Measurements from ENCODE around the gene FAIM2.
"Not testable (repeated sequence)": the region's sequence is repeated elsewhere in the genome, so short reads cannot be mapped to it uniquely, and the experiment has no call there.

FAIM2 gene

DNA sequence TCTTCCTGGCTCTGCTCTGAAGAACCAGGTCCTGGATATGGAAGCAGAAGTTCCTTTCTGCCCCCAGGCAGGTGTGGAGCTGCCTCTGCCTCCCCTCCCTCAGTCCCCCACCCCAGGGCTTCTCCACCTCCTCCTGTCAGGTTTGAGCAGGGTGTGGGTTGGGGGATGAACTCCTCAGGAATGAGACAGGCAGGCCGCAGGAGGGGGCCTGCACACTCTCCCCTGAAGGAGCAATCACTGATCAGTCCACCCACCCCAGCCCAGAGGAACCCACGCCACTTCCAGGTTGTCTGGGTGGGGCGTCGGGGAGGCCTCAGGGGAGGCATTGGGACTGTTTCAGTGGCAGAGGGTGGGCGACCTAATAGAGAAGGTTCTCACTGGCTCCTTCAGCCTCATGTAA lies 26.6 kb downstream of the FAIM2 start:
- Mint-ChIP-seq H3K36me3 (no peaks in the 10 kb centered on the region), H3K27ac (no peak overlapping the region), H3K27me3 (peaks cover 8 to 9% of the 10 kb centered on the region in 2 donors), H3K4me1 (no peaks in the 10 kb centered on the region), H3K9me3 (peaks cover 12 to 20% of the 10 kb centered on the region in 2 donors), H3K4me3 (no peak overlapping the region)
- no peak for DNase-seq
- ATAC-seq (replicated peaks) = no peak

DNA sequence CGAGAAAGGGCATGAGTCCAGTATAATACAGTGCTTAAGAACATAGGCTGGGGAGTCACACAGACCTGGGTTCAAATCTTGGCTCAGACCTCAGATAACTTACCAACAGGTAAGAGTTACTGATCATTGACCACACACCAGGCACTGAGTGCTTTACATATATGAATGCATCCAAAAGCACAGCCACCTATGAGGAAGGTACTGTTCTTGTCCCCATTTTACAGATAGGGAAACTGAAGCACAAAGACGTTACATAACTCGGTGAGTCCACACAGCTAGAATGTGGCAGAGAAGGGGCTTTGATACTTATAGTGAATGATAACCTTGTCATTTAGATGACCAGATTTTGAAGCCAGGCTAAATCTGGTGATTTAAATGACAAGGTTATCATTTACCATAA lies 27.6 kb downstream of the FAIM2 start:
- peaks cover 12 to 20% of the 10 kb centered on the region in 2 donors for H3K9me3 Mint-ChIP-seq
- H3K4me3 Mint-ChIP-seq = no peak overlapping the region
- ATAC-seq (replicated peaks) = no peak
- H3K27ac Mint-ChIP-seq = no peak overlapping the region
- H3K4me1 Mint-ChIP-seq = no peaks in the 10 kb centered on the region
- DNase-seq = no peak
- no peaks in the 10 kb centered on the region for H3K36me3 Mint-ChIP-seq
- H3K27me3 Mint-ChIP-seq = peaks cover 8 to 9% of the 10 kb centered on the region in 2 donors

DNA sequence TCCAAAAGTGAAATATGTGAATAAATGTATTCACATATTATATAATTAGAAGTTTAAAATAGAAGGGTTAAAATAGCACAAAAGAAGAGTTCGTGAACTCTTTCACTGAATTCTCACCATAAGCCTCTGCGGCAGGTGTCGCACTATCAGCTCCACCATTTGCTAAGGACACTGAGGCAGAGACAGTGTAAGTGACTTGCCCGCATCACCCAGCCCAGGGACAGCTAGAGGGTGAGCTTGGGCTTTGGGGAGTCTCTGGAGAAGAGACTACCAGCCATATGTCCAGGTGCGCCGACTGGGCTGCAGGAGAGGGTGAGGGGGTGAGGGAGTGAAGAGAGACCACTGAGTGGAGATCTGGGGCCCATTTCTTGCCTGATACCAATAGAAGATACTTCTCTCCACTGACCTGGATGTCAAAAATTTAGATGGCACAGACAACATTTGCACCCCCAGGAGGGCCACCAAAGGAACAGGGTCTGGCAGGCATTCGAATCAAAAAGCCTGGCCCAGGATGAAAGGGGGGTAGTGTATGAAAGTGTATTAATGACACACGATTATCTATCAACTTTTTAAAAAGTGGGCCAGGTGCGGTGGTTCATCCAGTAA lies 28.5 kb downstream of the FAIM2 start:
- DNase-seq (no peak), ATAC-seq (replicated peaks) (no peak)
- Mint-ChIP-seq H3K27ac (no peak overlapping the region), H3K4me1 (no peaks in the 10 kb centered on the region), H3K27me3 (peaks cover 8 to 10% of the 10 kb centered on the region in 2 donors), H3K4me3 (no peak overlapping the region), H3K36me3 (no peaks in the 10 kb centered on the region), H3K9me3 (peaks cover 12 to 20% of the 10 kb centered on the region in 2 donors)

DNA sequence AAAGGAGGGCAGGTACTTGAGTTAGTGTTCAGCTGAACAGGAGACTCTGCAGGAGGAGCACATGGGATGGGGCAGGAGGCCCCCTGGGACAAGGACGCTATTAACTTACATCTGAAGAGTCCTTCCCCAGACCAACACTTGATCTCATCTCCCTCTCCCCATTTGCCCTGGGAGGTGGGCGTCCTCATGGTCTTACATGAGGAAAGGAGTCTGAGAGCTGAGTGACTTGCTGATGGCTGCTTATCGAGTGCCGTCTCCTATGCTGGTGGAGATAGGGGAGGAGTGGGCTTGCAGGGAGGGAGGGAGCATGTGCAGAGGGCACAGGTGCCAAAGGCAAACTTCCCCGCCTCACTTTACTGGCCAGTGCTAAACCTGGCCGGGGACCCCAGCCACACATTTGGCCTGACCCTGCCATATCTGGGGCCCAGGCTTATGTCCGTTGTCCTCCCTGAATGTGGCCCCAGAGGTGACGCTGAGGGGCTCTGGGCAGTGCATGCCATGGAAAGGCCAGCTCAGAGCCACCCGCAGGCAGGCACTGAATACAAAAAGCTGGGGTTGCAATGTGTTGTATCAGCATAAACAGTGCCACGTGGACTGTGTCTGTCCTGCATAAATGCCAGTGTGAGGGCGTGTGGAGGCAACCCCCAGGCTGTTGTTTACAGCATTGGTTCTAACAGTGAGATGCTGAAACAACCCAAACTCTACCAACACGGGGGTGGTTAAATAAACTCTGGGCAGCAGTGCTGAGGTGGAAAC lies 29.4 kb downstream of the FAIM2 start:
- DNase-seq (no peak), ATAC-seq (replicated peaks) (no peak)
- Mint-ChIP-seq H3K27me3 (peaks cover 8 to 13% of the 10 kb centered on the region in 2 donors), H3K4me3 (no peak overlapping the region), H3K36me3 (no peaks in the 10 kb centered on the region), H3K27ac (no peak overlapping the region), H3K4me1 (no peaks in the 10 kb centered on the region), H3K9me3 (peaks cover 12 to 13% of the 10 kb centered on the region in 2 donors)

DNA sequence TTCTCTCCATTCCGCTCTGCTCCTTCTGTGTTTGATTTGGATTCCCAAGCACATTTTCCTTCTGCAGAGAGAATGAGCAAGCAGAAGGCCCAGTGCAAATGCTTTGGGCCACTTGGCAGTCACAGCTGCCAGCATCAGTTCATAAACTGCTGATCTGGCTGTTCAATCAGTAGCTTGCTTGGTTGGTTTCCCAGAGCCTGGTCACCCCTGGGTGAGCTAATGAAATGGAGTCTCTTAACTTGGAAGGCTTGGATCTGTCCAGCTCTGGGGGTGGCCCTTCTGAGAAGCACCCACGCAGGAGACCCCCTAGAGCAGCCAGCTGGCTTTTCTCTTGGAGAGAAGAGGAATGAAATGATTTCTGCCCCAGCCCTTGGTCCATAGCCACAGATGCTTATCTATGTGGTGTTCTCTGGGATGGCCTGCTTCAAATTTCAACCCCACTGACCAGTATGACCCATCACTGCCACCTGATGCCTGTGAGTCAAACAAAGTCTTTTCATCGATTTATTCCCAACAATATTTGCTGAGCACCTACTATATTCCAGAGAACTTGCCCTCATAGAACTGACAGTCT lies 30.3 kb downstream of the FAIM2 start:
- Mint-ChIP-seq H3K4me3 (no peak overlapping the region), H3K36me3 (no peaks in the 10 kb centered on the region), H3K4me1 (no peaks in the 10 kb centered on the region), H3K9me3 (peaks cover 4 to 6% of the 10 kb centered on the region in 2 donors), H3K27ac (no peak overlapping the region), H3K27me3 (peaks cover 8 to 13% of the 10 kb centered on the region in 2 donors)
- ATAC-seq (replicated peaks) (no peak), DNase-seq (no peak)

DNA sequence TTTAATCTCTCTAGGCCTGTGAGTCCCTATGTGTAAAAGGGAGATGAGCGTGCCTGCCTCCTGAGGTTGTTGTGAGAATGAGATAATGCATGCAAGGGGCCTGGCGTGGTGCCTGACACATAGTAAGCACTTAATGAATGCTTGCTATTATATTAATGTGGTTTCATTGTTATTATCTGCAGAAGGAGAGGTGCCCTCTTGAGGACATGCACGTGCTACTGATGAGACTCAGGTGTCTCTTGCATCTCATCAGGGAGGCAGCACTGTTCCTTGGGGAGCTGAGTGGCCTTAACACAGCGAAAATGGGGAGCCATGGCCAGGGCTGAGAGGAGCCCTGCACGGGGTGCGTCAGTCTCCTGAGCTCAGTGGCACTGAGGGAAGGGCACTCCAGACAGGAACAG lies 30.9 kb downstream of the FAIM2 start:
- Mint-ChIP-seq H3K27ac (no peak overlapping the region), H3K27me3 (peaks cover 11 to 15% of the 10 kb centered on the region in 2 donors), H3K9me3 (peaks cover 2% of the 10 kb centered on the region in 2 donors), H3K36me3 (no peaks in the 10 kb centered on the region), H3K4me3 (no peak overlapping the region), H3K4me1 (no peaks in the 10 kb centered on the region)
- ATAC-seq (replicated peaks) = no peak
- no peak for DNase-seq

DNA sequence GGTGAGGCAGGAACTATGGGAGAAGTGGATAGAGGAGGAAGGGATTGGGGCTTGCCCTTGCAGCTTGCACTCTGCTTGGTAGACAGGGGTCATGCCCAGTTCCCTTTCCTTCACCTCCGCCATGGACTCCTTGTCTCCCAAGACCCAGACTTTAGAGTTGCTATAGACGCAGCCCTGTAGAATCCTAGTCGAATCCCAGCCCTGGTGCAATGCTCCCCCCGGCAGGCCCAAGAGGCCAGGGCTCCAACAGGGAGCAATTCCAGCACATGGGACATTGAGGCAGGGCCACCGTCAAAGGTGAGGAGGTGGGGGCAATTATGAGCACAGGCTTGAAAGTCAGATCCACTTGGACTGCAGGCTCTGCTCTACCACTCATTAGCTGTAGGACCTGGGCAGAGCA lies 31.3 kb downstream of the FAIM2 start:
- no peaks in the 10 kb centered on the region for H3K9me3 Mint-ChIP-seq
- ATAC-seq (replicated peaks) (no peak), DNase-seq (no peak)
- H3K4me1 Mint-ChIP-seq = no peaks in the 10 kb centered on the region
- peaks cover 14 to 17% of the 10 kb centered on the region in 2 donors for H3K27me3 Mint-ChIP-seq
- H3K4me3 Mint-ChIP-seq = no peak overlapping the region
- no peaks in the 10 kb centered on the region for H3K36me3 Mint-ChIP-seq
- H3K27ac Mint-ChIP-seq = no peak overlapping the region

DNA sequence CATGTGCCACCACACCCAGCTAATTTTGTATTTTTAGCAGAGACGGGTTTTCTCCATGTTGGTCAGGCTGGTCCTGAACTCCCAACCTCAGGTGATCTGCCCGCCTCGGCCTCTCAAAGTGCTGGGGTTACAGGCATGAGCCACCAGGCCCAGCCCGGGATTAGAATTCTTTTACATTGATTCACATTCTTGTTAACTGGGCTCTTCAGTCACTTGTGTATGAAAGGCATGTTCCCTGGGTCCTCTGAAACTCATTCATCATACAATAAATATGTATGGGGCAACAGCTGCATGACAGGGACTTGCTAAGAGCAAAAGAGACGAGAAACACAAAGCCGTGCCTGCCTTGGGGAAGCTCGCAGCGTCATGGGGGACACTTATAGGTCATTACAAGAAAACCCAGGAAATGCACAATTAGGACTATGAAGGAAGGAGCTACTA lies 31.9 kb downstream of the FAIM2 start:
- H3K4me1 Mint-ChIP-seq; H3K9me3 Mint-ChIP-seq; ATAC-seq (replicated peaks); DNase-seq; H3K27ac Mint-ChIP-seq; H3K4me3 Mint-ChIP-seq; H3K36me3 Mint-ChIP-seq: not testable (repeated sequence)
- peaks cover 14 to 20% of the 10 kb centered on the region in 2 donors for H3K27me3 Mint-ChIP-seq

DNA sequence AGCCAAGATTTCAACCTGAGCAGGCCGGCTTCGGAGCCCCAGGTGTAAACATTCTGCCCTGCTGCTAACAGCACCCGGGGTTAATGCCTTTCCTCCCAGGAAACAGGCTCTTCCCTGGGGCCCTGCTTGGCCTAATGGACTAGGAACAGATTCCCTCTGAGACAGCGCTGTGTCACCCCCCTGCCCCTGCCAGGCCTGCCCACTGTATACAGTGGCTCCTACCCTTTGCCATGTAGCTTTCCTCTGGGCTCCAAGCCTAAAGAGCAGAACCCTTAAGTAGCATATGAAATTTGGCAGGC lies 32.5 kb downstream of the FAIM2 start:
- no peak overlapping the region for H3K27ac Mint-ChIP-seq
- no peaks in the 10 kb centered on the region for H3K36me3 Mint-ChIP-seq
- peaks cover 14 to 23% of the 10 kb centered on the region in 2 donors for H3K27me3 Mint-ChIP-seq
- no peaks in the 10 kb centered on the region for H3K9me3 Mint-ChIP-seq
- no peak overlapping the region for H3K4me3 Mint-ChIP-seq
- no peaks in the 10 kb centered on the region for H3K4me1 Mint-ChIP-seq
- ATAC-seq (replicated peaks) = no peak
- DNase-seq = no peak

DNA sequence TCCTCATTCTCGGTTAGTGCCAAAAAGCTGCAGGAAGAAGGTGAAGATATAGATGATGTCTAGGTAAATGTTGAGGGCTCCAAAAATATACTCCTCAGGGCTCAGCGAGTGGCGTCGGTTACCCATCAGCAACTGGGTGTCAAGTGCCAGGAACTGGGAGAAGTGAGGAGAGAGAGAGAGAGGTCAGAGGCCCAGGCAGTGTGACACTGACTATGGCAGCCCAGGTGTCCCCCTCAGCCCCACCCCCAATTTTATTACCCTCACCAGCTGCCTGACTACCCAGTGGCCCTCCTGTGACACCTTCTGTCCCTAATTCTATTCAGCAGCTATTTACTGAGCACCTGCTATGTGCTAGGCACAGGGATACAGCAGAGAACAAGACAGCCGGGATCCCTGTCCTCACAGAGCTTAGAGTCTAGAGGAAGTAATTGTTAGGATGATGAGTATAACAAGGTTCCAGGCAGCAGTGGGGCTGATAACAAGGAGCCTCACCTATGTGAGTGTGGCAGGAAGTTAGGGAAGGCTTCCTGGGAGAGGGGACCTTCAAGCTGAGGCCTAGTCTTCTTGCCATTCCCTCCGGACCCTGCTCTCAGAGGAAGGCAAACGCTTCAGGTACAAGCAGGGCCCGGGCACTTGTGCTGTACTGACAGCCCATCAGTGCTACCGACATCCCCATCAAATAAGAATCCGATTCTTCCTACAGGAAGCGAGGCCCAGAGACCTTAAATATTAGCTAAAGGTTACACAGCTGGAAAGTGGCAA lies 33.0 kb downstream of the FAIM2 start:
- Mint-ChIP-seq H3K4me1 (no peaks in the 10 kb centered on the region), H3K27me3 (peaks cover 19 to 25% of the 10 kb centered on the region in 2 donors), H3K27ac (no peak overlapping the region), H3K36me3 (no peaks in the 10 kb centered on the region), H3K9me3 (no peaks in the 10 kb centered on the region), H3K4me3 (no peak overlapping the region)
- ATAC-seq (replicated peaks) (no peak), DNase-seq (no peak)

DNA sequence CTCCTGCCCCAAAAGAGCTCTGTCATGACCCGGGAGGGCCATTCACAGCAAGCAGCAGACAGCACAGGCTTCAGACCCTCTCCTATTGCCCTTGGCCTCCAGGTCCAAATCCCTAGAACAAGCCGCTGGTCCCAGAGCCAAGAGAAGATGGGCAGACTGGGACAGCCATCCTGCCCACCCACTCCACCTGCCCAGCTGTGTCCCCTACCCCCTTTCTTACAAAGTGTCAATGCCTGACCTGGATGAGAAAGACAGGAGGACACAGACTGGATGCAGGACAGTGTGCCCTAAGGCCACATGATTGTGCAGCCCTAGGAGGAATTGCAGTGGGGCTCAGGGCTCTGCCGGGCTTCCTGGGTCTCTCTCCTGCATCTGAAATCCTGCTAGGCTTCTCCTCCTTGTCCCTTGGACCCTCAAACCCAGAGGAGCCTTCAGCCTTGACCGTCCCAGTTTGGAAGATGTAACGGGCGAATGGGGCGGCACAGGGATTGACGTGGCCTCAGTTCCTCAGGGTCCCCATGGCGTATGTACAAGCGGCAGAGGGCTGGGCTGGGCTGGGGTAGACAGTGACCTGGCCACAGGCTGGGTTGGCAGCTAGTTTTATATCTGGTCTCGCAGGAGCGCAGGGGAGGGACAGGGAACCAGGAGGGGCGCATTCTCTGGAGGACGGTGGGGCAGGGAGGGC lies 33.7 kb downstream of the FAIM2 start:
- Mint-ChIP-seq H3K9me3 (no peaks in the 10 kb centered on the region), H3K36me3 (no peaks in the 10 kb centered on the region), H3K27ac (no peak overlapping the region), H3K27me3 (peaks cover 27 to 28% of the 10 kb centered on the region in 2 donors), H3K4me1 (no peaks in the 10 kb centered on the region), H3K4me3 (no peak overlapping the region)
- ATAC-seq (replicated peaks) (no peak), DNase-seq (no peak)

DNA sequence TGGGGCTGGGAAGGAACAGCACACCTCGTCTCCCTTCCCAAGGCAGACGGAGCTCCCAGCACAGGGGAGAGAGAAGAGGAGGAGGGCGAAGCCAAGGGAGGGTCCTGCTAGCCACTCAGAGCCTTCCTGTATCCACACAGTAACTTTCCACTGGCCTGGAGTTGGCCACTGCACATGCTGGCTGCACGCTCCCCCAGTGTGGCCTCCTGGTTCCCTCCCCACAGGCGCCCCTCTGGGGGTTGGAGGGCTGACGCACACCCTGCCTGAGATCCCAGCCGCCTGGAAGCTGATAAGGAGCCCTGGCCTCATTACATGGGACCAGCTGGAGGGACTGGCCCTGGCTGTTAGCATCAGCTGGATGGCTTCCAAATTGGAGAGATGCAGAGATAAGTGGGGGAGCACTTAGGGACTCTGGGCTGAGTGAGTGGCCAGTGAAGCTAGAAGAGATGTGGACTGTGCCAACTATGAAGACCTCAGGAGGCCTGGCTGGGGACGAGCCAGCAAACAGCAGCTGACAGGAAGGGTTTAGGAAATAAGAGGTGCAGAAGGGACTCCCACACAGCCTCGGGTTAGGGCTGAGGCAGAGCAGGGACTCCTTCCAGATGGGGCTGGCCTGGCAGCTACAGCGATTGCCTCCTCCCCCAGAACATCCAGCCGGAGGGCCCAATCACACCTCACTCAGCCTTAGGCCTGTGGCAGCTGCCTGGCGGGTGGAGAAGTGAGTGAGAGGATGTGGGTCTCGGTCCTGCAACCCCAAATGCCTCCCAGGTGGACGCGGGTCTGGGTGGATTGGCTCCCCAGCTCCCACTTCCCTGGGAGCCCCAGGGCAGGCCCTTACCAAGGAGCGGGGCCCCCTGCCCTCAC lies 34.5 kb downstream of the FAIM2 start:
- DNase-seq (no peak), ATAC-seq (replicated peaks) (no peak)
- H3K4me1 Mint-ChIP-seq = no peaks in the 10 kb centered on the region
- H3K4me3 Mint-ChIP-seq = no peak overlapping the region
- no peaks in the 10 kb centered on the region for H3K36me3 Mint-ChIP-seq
- peaks cover 28 to 32% of the 10 kb centered on the region in 2 donors for H3K27me3 Mint-ChIP-seq
- no peak overlapping the region for H3K27ac Mint-ChIP-seq
- H3K9me3 Mint-ChIP-seq = no peaks in the 10 kb centered on the region

DNA sequence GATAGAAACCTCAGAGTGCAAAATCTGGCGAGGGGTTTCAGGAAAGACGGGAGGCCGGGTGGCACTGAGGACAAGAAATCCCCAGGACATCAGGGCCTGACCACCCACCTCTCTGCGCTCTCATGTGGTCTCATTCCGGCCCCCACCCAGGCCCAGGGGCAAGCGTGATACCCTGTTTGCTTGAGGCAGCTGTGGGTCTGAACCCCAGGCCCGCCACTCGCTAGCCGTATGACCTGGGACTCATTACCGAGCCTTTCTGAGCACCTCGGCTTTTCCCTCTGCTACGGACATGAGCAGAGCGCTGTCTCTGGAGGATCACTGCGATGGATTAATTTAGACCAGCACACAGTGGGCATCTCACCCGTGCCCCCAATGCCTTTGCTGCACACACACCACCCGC lies 35.3 kb downstream of the FAIM2 start:
- Mint-ChIP-seq H3K27ac (no peak overlapping the region), H3K27me3 (peaks cover 26% of the 10 kb centered on the region in 2 donors), H3K9me3 (no peaks in the 10 kb centered on the region), H3K4me1 (no peaks in the 10 kb centered on the region), H3K36me3 (no peaks in the 10 kb centered on the region), H3K4me3 (no peak overlapping the region)
- DNase-seq (no peak), ATAC-seq (replicated peaks) (no peak)

Data from stimulated activated naive B cell treated with anti-CD40 and anti-IgM and Interleukin-4, amounts not matched to agents 10 μg/mL and 1 μg/mL and 100 μg/mL, for 72 hours (primary cell).